H1 (cell line): ENCODE data around the gene PCDHAC2. TPM values are rescaled to one million over a fixed set of nuclear protein-coding genes. Genes with fewer than 3 reads are reported as not detected.

Experiments used
- CTCF ChIA-PET: fragments of 300-600 bp; sonication (Branson Sonifier 250); formaldehyde crosslinking; loops from one replicate; lab custom pipeline; 2021; ENCODE audit not compliant: partially characterized antibody; lab: Charles Lee
- POLR2A ChIA-PET: fragments of 300-600 bp; sonication (Branson Sonifier 250); formaldehyde crosslinking; loops from one replicate; lab custom pipeline; 2021; ENCODE audit warnings: inconsistent platforms; ENCODE audit not compliant: partially characterized antibody; lab: Charles Lee
- DNase-seq, 2 experiments: peaks; one replicate each; pipeline versions ENCODE4 v3.0.0 to v3.0.0-alpha.2; 2010 to 2022; ENCODE audit warnings: low spot score in 2 of 2, low read depth in 1 of 2, mixed read lengths in 1 of 2
- FAIRE-seq: peaks from 2 replicates; lab custom pipeline; 2011; peaks lifted over from hg19 to GRCh38; lab: Jason Lieb, UNC
- H2AFZ ChIP-seq: 2 replicates; pipeline ENCODE4 v1.8.1; 2012; ENCODE audit warnings: low read length, inconsistent platforms
- H2AK5ac ChIP-seq: 2 replicates; pipeline ENCODE4 v1.6.1; 2013; ENCODE audit warnings: low read depth, low read length
- H2BK120ac ChIP-seq: replicated peaks from 2 replicates; pipeline ENCODE3; 2013; ENCODE audit warnings: low read depth, low read length, inconsistent platforms
- H2BK12ac ChIP-seq: 2 replicates; pipeline ENCODE4 v1.6.1; 2013; ENCODE audit warnings: low read depth, low read length
- H2BK15ac ChIP-seq: 2 replicates; pipeline ENCODE4 v1.6.1; 2013; ENCODE audit warnings: low read length
- H2BK20ac ChIP-seq: 2 replicates; pipeline ENCODE4 v1.6.1; 2013; ENCODE audit warnings: low read length
- H2BK5ac ChIP-seq: 2 replicates; pipeline ENCODE4 v1.6.1; 2013; ENCODE audit warnings: low read depth, low read length
- H3K14ac ChIP-seq: 2 replicates; pipeline ENCODE4 v1.6.1; 2013; ENCODE audit warnings: inconsistent platforms; ENCODE audit not compliant: insufficient read length
- H3K18ac ChIP-seq: 2 replicates; pipeline ENCODE4 v1.6.1; 2013; ENCODE audit warnings: low read length; ENCODE audit errors: extremely low read depth
- H3K23ac ChIP-seq: 2 replicates; pipeline ENCODE4 v1.6.1; 2013; ENCODE audit warnings: inconsistent platforms; ENCODE audit not compliant: insufficient read length
- H3K23me2 ChIP-seq: 2 replicates; pipeline ENCODE4 v1.6.1; 2013; ENCODE audit warnings: low read depth, low read length
- H3K27ac ChIP-seq: 2 replicates; pipeline ENCODE4 v1.6.1; 2011; ENCODE audit warnings: low read depth, low read length, inconsistent platforms
- H3K27me3 ChIP-seq, 4 experiments: replicated peaks in 1 of 4; 1 replicate in 1 of 4; 2 replicates in 3 of 4; pipeline versions ENCODE4 v1.6.1 to v1.8.1; 2011 to 2013; ENCODE audit warnings: low read length in 3 of 4, mild to moderate bottlenecking in 3 of 4, inconsistent platforms in 2 of 4, mixed read lengths in 2 of 4, moderate library complexity in 1 of 4; ENCODE audit not compliant: control insufficient read depth in 3 of 4, insufficient read depth in 3 of 4; ENCODE audit errors: extremely low read depth in 1 of 4
- H3K36me3 ChIP-seq, 4 experiments: 2 replicates each; pipeline versions ENCODE4 v1.6.1 to v1.8.1; 2011 to 2013; ENCODE audit warnings: mild to moderate bottlenecking in 4 of 4, low read length in 3 of 4, moderate library complexity in 2 of 4, control low read depth in 1 of 4, inconsistent platforms in 1 of 4; ENCODE audit not compliant: insufficient read depth in 4 of 4, control insufficient read depth in 2 of 4
- H3K4ac ChIP-seq: replicated peaks from 2 replicates; pipeline ENCODE3; 2013; ENCODE audit warnings: low read length, low read depth, mixed read lengths, inconsistent platforms; ENCODE audit not compliant: insufficient read length
- H3K4me1 ChIP-seq, 4 experiments: replicated peaks in 1 of 4; 1 replicate in 1 of 4; 2 replicates in 3 of 4; pipeline versions ENCODE4 v1.6.1 to v1.8.1; 2011 to 2013; ENCODE audit warnings: low read length in 3 of 4, inconsistent platforms in 2 of 4, mixed read lengths in 1 of 4; ENCODE audit not compliant: insufficient read depth in 4 of 4, control insufficient read depth in 3 of 4
- H3K4me2 ChIP-seq, 2 experiments: 2 replicates each; pipeline versions ENCODE4 v1.6.1 to v1.8.1; 2011 to 2013; ENCODE audit warnings: low read depth in 2 of 2, low read length in 2 of 2, control low read depth in 1 of 2, inconsistent platforms in 1 of 2, mild to moderate bottlenecking in 1 of 2; ENCODE audit not compliant: insufficient read depth in 1 of 2
- H3K4me3 ChIP-seq, 4 experiments: fragments of 200-600, 300-600 bp in 1 of 4; sonication (generic), shearing (Covaris generic), sonication (Bioruptor Twin) in 1 of 4; 2 replicates each; pipeline versions ENCODE4 v1.5.1 to v1.8.1; 2011 to 2016; ENCODE audit warnings: low read length in 4 of 4, low read depth in 3 of 4, control low read depth in 2 of 4, inconsistent platforms in 2 of 4, mild to moderate bottlenecking in 2 of 4, mixed read lengths in 1 of 4, moderate library complexity in 1 of 4; ENCODE audit not compliant: insufficient read depth in 2 of 4; ENCODE audit errors: extremely low read depth in 1 of 4
- H3K56ac ChIP-seq: replicated peaks from 2 replicates; pipeline ENCODE3; 2013; ENCODE audit warnings: low read depth, mild to moderate bottlenecking, mixed read lengths, low read length, inconsistent platforms; ENCODE audit not compliant: insufficient read length
- H3K79me1 ChIP-seq: 2 replicates; pipeline ENCODE4 v1.6.1; 2013; ENCODE audit warnings: low read depth, low read length, control low read depth
- H3K79me2 ChIP-seq, 2 experiments: 2 replicates each; pipeline versions ENCODE4 v1.6.1 to v1.8.1; 2012 to 2013; ENCODE audit warnings: low read length in 2 of 2, mild to moderate bottlenecking in 2 of 2, inconsistent platforms in 1 of 2; ENCODE audit not compliant: insufficient read depth in 2 of 2, control insufficient read depth in 1 of 2
- H3K9ac ChIP-seq, 4 experiments: replicated peaks in 1 of 4; 1 replicate in 1 of 4; 2 replicates in 3 of 4; pipeline versions ENCODE4 v1.6.1 to v1.8.1; 2011 to 2013; ENCODE audit warnings: low read depth in 3 of 4, low read length in 3 of 4, control low read depth in 2 of 4, mild to moderate bottlenecking in 2 of 4, moderate library complexity in 2 of 4, inconsistent platforms in 1 of 4; ENCODE audit errors: extremely low read depth in 1 of 4
- H3K9me3 ChIP-seq, 2 experiments: 2 replicates each; pipeline versions ENCODE4 v1.6.1 to v1.8.1; 2012 to 2013; ENCODE audit warnings: mild to moderate bottlenecking in 2 of 2, moderate library complexity in 2 of 2, control low read depth in 1 of 2, inconsistent platforms in 1 of 2, low read depth in 1 of 2, low read length in 1 of 2, mixed read lengths in 1 of 2; ENCODE audit not compliant: insufficient read depth in 2 of 2
- H4K20me1 ChIP-seq, 2 experiments: replicated peaks in 1 of 2; 2 replicates each; pipeline versions ENCODE3 to v1.8.1; 2011 to 2013; ENCODE audit warnings: inconsistent platforms in 2 of 2, low read length in 2 of 2, mild to moderate bottlenecking in 1 of 2; ENCODE audit not compliant: insufficient read depth in 2 of 2, control insufficient read depth in 1 of 2
- H4K5ac ChIP-seq: 2 replicates; pipeline ENCODE4 v1.6.1; 2013; ENCODE audit warnings: low read length, low read depth, mixed read lengths, inconsistent platforms; ENCODE audit not compliant: insufficient read length
- H4K8ac ChIP-seq: 2 replicates; pipeline ENCODE4 v1.8.0; 2013; ENCODE audit warnings: mild to moderate bottlenecking, moderate library complexity, low read length, inconsistent platforms; ENCODE audit not compliant: insufficient read depth; ENCODE audit errors: extremely low read depth
- H4K91ac ChIP-seq: replicated peaks from 2 replicates; pipeline ENCODE3; 2013; ENCODE audit warnings: low read length, mixed read lengths, inconsistent platforms; ENCODE audit not compliant: insufficient read length
- BRCA1 ChIP-seq: IDR thresholded peaks from 2 replicates; pipeline ENCODE4 v1.6.1; 2012; ENCODE audit warnings: low read depth, low read length, improper control_type of control experiment
- CBX8 ChIP-seq: fragments of 300-800, 300-1000 bp; sonication (generic); IDR thresholded peaks from 2 replicates; pipeline ENCODE4 v1.7.1; 2016; ENCODE audit warnings: low read depth, low read length, borderline replicate concordance
- CEBPB ChIP-seq: IDR thresholded peaks from 2 replicates; pipeline ENCODE4 v1.6.1; 2012; ENCODE audit warnings: low read depth, low read length
- EP300 ChIP-seq, 2 experiments: IDR thresholded peaks; 1 replicate in 1 of 2; 2 replicates in 1 of 2; pipeline ENCODE4 v1.6.1; 2011 to 2012; ENCODE audit warnings: low read depth in 2 of 2, low read length in 2 of 2, mild to moderate bottlenecking in 2 of 2, borderline replicate concordance in 1 of 2, inconsistent platforms in 1 of 2, moderate library complexity in 1 of 2
- HDAC2 ChIP-seq, 2 experiments: fragments of 300-600 bp in 1 of 2; sonication (generic) in 1 of 2; IDR thresholded peaks; 2 replicates each; pipeline ENCODE4 v1.6.1; 2011 to 2012; ENCODE audit warnings: low read depth in 2 of 2, low read length in 2 of 2, mild to moderate bottlenecking in 2 of 2, moderate library complexity in 2 of 2, borderline replicate concordance in 1 of 2, inconsistent platforms in 1 of 2
- JUND ChIP-seq: IDR thresholded peaks from 2 replicates; pipeline ENCODE4 v1.6.1; 2011; ENCODE audit warnings: mild to moderate bottlenecking, improper control_type of control experiment, low read length
- RBBP5 ChIP-seq: IDR thresholded peaks from 2 replicates; pipeline ENCODE4 v1.7.1; 2012; ENCODE audit warnings: low read depth, mild to moderate bottlenecking, inconsistent platforms, low read length, moderate library complexity, borderline replicate concordance
- RNF2 ChIP-seq: fragments of 200-900, 300-1000 bp; sonication (generic); IDR thresholded peaks from 2 replicates; pipeline ENCODE4 v1.7.1; 2016; ENCODE audit warnings: borderline replicate concordance, low read depth, mild to moderate bottlenecking, antibody characterized with exemption, low read length; ENCODE audit not compliant: poor library complexity, severe bottlenecking; ENCODE audit errors: missing control alignments
- SIRT6 ChIP-seq: IDR thresholded peaks from one replicate; pipeline ENCODE4 v1.7.1; 2012; ENCODE audit warnings: low read length, inconsistent platforms
- TCF12 ChIP-seq: IDR thresholded peaks from 2 replicates; pipeline ENCODE4 v1.6.1; 2011; ENCODE audit warnings: low read depth, mild to moderate bottlenecking, low read length
- WGBS, 2 experiments: shearing (Covaris generic) in 1 of 2; methylation state at CpG; one replicate each; pipeline versions ENCODE4 v1.1.6 to v1.1.7; 2013 to 2015; ENCODE audit warnings: low lambda C conversion rate in 2 of 2, mixed read lengths in 2 of 2, inconsistent platforms in 1 of 2, low coverage in 1 of 2, missing lambda C conversion rate in 1 of 2; ENCODE audit not compliant: insufficient replicate concordance in 2 of 2, insufficient coverage in 1 of 2, insufficient read length in 1 of 2; ENCODE audit errors: extremely low coverage in 1 of 2, missing lambda C conversion rate in 1 of 2; 5-methylcytosine and 5-hydroxymethylcytosine counted together
- polyA plus RNA-seq, 7 experiments: library from polyadenylated mRNA; depleted of rRNA in 3 of 7; stranded (reverse) in 5 of 7; unstranded in 2 of 7; fragments of >200 nt in 5 of 7; fragments of 200-250 nt in 2 of 7; gene quantifications; 1 replicate in 5 of 7; 2 replicates in 1 of 7; 4 replicates in 1 of 7; pipeline versions ENCODE4 v1.2.1 to v1.2.3, GENCODE V29; 2011 to 2013; ENCODE audit warnings: missing spikeins in 2 of 7, mixed read lengths in 2 of 7
- total RNA-seq: library from RNA; stranded (reverse); fragmentation: NEBNext Ultra II Directional; extraction: Animal tissue kit (Norgen Biotek cat#: 25700); gene quantifications from 2 replicates; pipeline ENCODE4 v1.2.1, GENCODE V29; 2021
- TF ChIP-seq, protein P1 (sequence below): IDR thresholded peaks from 2 replicates; pipeline ENCODE4 v1.6.1; 2011; ENCODE audit warnings: low read length, improper control_type of control experiment

The PCDHAC2 gene
- total and polyA plus RNA-seq, 2 of the 8 experiments (the other 6 are each of a cell fraction or from before 2014, with no cell fraction given) = 3.7 to 5.0 TPM

- Histone ChIP-seq H3K9me3 (no peaks in the 10 kb centered on the region), H4K91ac (no peak overlapping the region), H3K4me3 (no peak overlapping the region), H3K56ac (no peak overlapping the region), H2AK5ac (no peak overlapping the region), H2BK20ac (no peak overlapping the region), H2BK120ac (no peak overlapping the region), H2BK12ac (no peak overlapping the region), H4K20me1 (peaks cover 0 to 2% of the 10 kb centered on the region in 2 experiments), H3K27ac (no peak overlapping the region), H3K79me2 (no peaks in the 10 kb centered on the region; a peak in 1 of 4 replicates), H3K23ac (no peak overlapping the region), H3K4me1 (peaks cover 0 to 8% (median 2%) of the 10 kb centered on the region in 4 experiments; a peak in 6 of 7 replicates), H4K5ac (no peak overlapping the region), H3K9ac (peak overlapping the region in 1 of 4 experiments; percentile 8; a peak in 1 of 7 replicates), H2AFZ (no peak overlapping the region), H3K4me2 (no peak overlapping the region), H3K36me3 (no peaks in the 10 kb centered on the region), H2BK5ac (no peak overlapping the region), H3K27me3 (no peaks in the 10 kb centered on the region), H3K18ac (no peak overlapping the region), H3K23me2 (no peaks in the 10 kb centered on the region), H3K79me1 (no peaks in the 10 kb centered on the region), H4K8ac (no peak overlapping the region), H2BK15ac (no peak overlapping the region), H3K4ac (no peak overlapping the region), H3K14ac (no peak overlapping the region)
- ChIA-PET CTCF (interaction anchor here (0.6 to 4.2 kb wide), 7 partner anchors 9 to 692 kb away, joined by 3 to 18 read pairs (median 5); partner anchors contain the start of gene PCDHAC2), POLR2A (interaction anchor here (0.5 to 4.3 kb wide), 4 partner anchors 11 to 63 kb away, joined by 3 to 22 read pairs (median 7); partner anchors contain the start of gene PCDHAC2)
- 87% methylated on average over 3 of the region's 3 CpGs; no CpG with 5 or more reads in 1 of the 2 experiments for WGBS, 2 experiments
- DNase-seq = no peak
- FAIRE-seq = no peak
- TF ChIP-seq SIRT6 (no peak), RNF2 (no peak), HDAC2 (IDR thresholded peaks at IDR 0.05; ENCODE audit: borderline replicate concordance in 1 of 2, low read depth in 2 of 2, low read length in 2 of 2) (no peak), RBBP5 (no peak), JUND (no peak), BRCA1 (no peak), CBX8 (no peak), EP300 (IDR thresholded peaks at IDR 0.05; ENCODE audit: borderline replicate concordance in 1 of 2, low read depth in 2 of 2, low read length in 2 of 2) (no peak), TCF12 (no peak), CEBPB (no peak)
- TF ChIP-seq, protein P1, sequence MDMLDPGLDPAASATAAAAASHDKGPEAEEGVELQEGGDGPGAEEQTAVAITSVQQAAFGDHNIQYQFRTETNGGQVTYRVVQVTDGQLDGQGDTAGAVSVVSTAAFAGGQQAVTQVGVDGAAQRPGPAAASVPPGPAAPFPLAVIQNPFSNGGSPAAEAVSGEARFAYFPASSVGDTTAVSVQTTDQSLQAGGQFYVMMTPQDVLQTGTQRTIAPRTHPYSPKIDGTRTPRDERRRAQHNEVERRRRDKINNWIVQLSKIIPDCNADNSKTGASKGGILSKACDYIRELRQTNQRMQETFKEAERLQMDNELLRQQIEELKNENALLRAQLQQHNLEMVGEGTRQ = no peak
Observed at GRCh38 chr5:140977003-140977402, 10.7 kb downstream of the PCDHAC2 start.
